ENCODE measurements around the gene VAV1. TPM values are rescaled to one million over a fixed set of nuclear protein-coding genes. Genes with fewer than 3 reads are reported as not detected.

VAV1 gene
- total and polyA plus RNA-seq, 9 of the 15 experiments (the other 6 are each of a cell fraction or from before 2014, with no cell fraction given) = 0.46 to 20.1 (median 11.1) TPM

GRCh38 chr19:6737284-6737872 is 35.1 kb upstream of the VAV1 start, which contains the start of gene GPR108 (continued):
- TF ChIP-seq ZMIZ1 (IDR thresholded peaks at IDR 0.05; ENCODE audit: low read depth in 2 of 2, low read length in 2 of 2) = no peak
- no peak for TF ChIP-seq PYGO2 (tag; IDR thresholded peaks at IDR 0.05)
- no peak for TF ChIP-seq SFPQ (IDR thresholded peaks at IDR 0.05; ENCODE audit: low read depth, low read length)
- TF ChIP-seq ZNF444 (CRISPR knock-in tag; IDR thresholded peaks at IDR 0.05) = no peak
- no peak for TF ChIP-seq DDX20 (tag; IDR thresholded peaks at IDR 0.05; ENCODE audit: low read depth)
- peak; percentile 87 for TF ChIP-seq POLR2G (IDR thresholded peaks at IDR 0.05; ENCODE audit: low read depth, low read length)
- no peak for TF ChIP-seq CBX2 (IDR thresholded peaks at IDR 0.05; ENCODE audit: insufficient read depth, low read length, poor library complexity, severe bottlenecking)
- peak in 1 of 2 experiments; percentile 99; a peak in 2 of 4 replicates for TF ChIP-seq MLLT1 (IDR thresholded peaks at IDR 0.05)
- no peak; the same call in 1 of the 2 replicates for TF ChIP-seq ZNF263 (CRISPR knock-in tag; IDR thresholded peaks at IDR 0.05; ENCODE audit: borderline replicate concordance)
- TF ChIP-seq XRCC4 (IDR thresholded peaks at IDR 0.05; ENCODE audit: extremely low read depth, insufficient read depth, insufficient read length) = no peak
- TF ChIP-seq ZNF77 (CRISPR knock-in tag; IDR thresholded peaks at IDR 0.05) = no peak
- no peak for TF ChIP-seq DIDO1 (tag; IDR thresholded peaks at IDR 0.05; ENCODE audit: low read depth)
- TF ChIP-seq NR2C1 (IDR thresholded peaks at IDR 0.05) = peak; percentile 50; the same call in 1 of the 2 replicates
- TF ChIP-seq NR2C1 (tag; IDR thresholded peaks at IDR 0.05) = no peak; the same call in 1 of the 2 replicates
- no peak for TF ChIP-seq ZNF324 (CRISPR knock-in tag; IDR thresholded peaks at IDR 0.05)
- no peak for TF ChIP-seq TCFL5 (CRISPR knock-in tag; conservative IDR thresholded peaks at IDR 0.05)
- no peak for TF ChIP-seq SMAD1 (IDR thresholded peaks at IDR 0.05; ENCODE audit: low read depth, low read length, partially characterized antibody)
- no peak for TF ChIP-seq KLF10 (CRISPR knock-in tag; IDR thresholded peaks at IDR 0.05)
- TF ChIP-seq L3MBTL2 (IDR thresholded peaks at IDR 0.05) = 0 out of 2 replicates have a peak, but pooled peaks have one; percentile 7
- peak; percentile 37; the same call in 1 of the 2 replicates for TF ChIP-seq MTA3 (IDR thresholded peaks at IDR 0.05; ENCODE audit: borderline replicate concordance)
- peak; percentile 17; the same call in 1 of the 2 replicates for TF ChIP-seq PHF8 (IDR thresholded peaks at IDR 0.05; ENCODE audit: borderline replicate concordance, low read length)

Measured in K562 (cell line).